Natural killer cell (primary cell): ENCODE measurements around the gene IZUMO1R. TPM values are rescaled to one million over a fixed set of nuclear protein-coding genes. Genes with fewer than 3 reads are reported as not detected.

ENCODE experiments used
- ATAC-seq, 3 donors: fragments of 150-1000 bp in 2 of 3; fragments of 200-7000 bp in 1 of 3; cut with Tn5 transposase; 1 replicate in 1 of 3; 2 replicates in 2 of 3; pipeline ENCODE4 v1.10.0; 2021; ENCODE audit warnings: mild to moderate bottlenecking in 2 of 3, moderate library complexity in 2 of 3
- DNase-seq, 2 donors: peaks; one replicate each; pipeline versions ENCODE4 v3.0.0 to v3.0.0-alpha.2; 2013 to 2021; ENCODE audit warnings: mixed read lengths in 1 of 2
- H3K27ac ChIP-seq: one replicate; pipeline ENCODE4 v1.5.1; 2013; ENCODE audit warnings: mild to moderate bottlenecking, low read length
- H3K27me3 ChIP-seq: one replicate; pipeline ENCODE4 v1.6.1; 2013; ENCODE audit warnings: low read length; ENCODE audit not compliant: control insufficient read depth, insufficient read depth
- H3K36me3 ChIP-seq: one replicate; pipeline ENCODE4 v1.6.1; 2013; ENCODE audit warnings: low read length; ENCODE audit not compliant: control insufficient read depth, insufficient read depth
- H3K4me1 ChIP-seq: one replicate; pipeline ENCODE4 v1.6.1; 2013; ENCODE audit warnings: low read length; ENCODE audit not compliant: control insufficient read depth, insufficient read depth
- H3K4me3 ChIP-seq: one replicate; pipeline ENCODE4 v1.5.1; 2013; ENCODE audit warnings: low read length
- H3K9me3 ChIP-seq: one replicate; pipeline ENCODE4 v1.6.1; 2013; ENCODE audit warnings: low read length; ENCODE audit not compliant: control insufficient read depth, insufficient read depth
- H3K27ac Mint-ChIP-seq, 2 donors: one replicate each; pipeline ENCODE4 v1.8.0; 2022; ENCODE audit warnings: mild to moderate bottlenecking in 2 of 2, mixed read lengths in 2 of 2, moderate library complexity in 1 of 2
- H3K27me3 Mint-ChIP-seq, 2 donors: one replicate each; pipeline ENCODE4 v1.8.0; 2022; ENCODE audit warnings: low read depth in 2 of 2, mixed read lengths in 2 of 2
- H3K36me3 Mint-ChIP-seq: one replicate; pipeline ENCODE4 v1.8.0; 2022; ENCODE audit warnings: mixed read lengths
- H3K4me1 Mint-ChIP-seq, 2 donors: one replicate each; pipeline ENCODE4 v1.8.0; 2022; ENCODE audit warnings: mixed read lengths in 2 of 2
- H3K4me3 Mint-ChIP-seq: one replicate; pipeline ENCODE4 v1.8.0; 2022; ENCODE audit warnings: mild to moderate bottlenecking, moderate library complexity, mixed read lengths
- H3K9me3 Mint-ChIP-seq, 2 donors: one replicate each; pipeline ENCODE4 v1.8.0; 2022; ENCODE audit warnings: mixed read lengths in 2 of 2
- WGBS: methylation state at CpG from one replicate; pipeline ENCODE4 v1.1.7; 2013; ENCODE audit warnings: missing lambda C conversion rate; ENCODE audit not compliant: insufficient coverage; 5-methylcytosine and 5-hydroxymethylcytosine counted together
- intact Hi-C: fragments of 100-400 bp; cut with micrococcal nuclease; formaldehyde crosslinking; loops from one replicate; pipeline ENCODE4 v1.14.2; 2022
- total RNA-seq, 4 donors: library from RNA; stranded (reverse); fragments of 120-200 nt in 1 of 4; gene quantifications; one replicate each; pipeline versions ENCODE4 v1.2.3 to v1.2.4, GENCODE V29; 2013 to 2022
- TF ChIP-seq, protein P1 (sequence below): fragments of 200-600 bp; IDR thresholded peaks from one replicate; pipeline ENCODE4 v1.8.0; 2022; ENCODE audit warnings: antibody characterized with exemption

Gene IZUMO1R
- total RNA-seq, 3 donors from 2014 or later (not counting 1 experiment from before 2014, with no cell fraction given), result not detected

DNA sequence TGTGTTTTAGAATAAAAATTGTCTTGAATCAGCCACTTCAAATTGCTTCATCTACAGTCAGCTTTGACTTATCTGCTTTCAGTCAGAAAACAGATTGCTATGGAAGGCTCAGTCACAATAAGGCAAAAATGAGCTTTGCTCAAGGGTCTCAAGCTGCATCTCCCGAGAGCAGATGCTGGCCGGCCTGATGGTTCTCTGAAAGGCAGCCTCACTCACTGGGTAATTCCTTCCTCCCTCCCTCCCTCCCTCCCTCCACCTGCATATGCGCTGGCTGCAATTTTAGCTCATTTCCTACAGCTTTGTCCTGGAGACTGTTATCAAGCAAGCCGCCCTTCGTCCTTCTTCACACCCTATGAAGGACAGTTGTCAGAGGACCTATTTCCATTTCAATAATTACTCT, 1.6 kb upstream of the IZUMO1R start:
- no peaks in the 10 kb centered on the region for H3K4me1 ChIP-seq
- TF ChIP-seq, protein P1, sequence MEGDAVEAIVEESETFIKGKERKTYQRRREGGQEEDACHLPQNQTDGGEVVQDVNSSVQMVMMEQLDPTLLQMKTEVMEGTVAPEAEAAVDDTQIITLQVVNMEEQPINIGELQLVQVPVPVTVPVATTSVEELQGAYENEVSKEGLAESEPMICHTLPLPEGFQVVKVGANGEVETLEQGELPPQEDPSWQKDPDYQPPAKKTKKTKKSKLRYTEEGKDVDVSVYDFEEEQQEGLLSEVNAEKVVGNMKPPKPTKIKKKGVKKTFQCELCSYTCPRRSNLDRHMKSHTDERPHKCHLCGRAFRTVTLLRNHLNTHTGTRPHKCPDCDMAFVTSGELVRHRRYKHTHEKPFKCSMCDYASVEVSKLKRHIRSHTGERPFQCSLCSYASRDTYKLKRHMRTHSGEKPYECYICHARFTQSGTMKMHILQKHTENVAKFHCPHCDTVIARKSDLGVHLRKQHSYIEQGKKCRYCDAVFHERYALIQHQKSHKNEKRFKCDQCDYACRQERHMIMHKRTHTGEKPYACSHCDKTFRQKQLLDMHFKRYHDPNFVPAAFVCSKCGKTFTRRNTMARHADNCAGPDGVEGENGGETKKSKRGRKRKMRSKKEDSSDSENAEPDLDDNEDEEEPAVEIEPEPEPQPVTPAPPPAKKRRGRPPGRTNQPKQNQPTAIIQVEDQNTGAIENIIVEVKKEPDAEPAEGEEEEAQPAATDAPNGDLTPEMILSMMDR, result no peak
- no peaks in the 10 kb centered on the region for H3K36me3 Mint-ChIP-seq
- H3K4me3 Mint-ChIP-seq, result no peak overlapping the region
- H3K9me3 ChIP-seq, result no peaks in the 10 kb centered on the region
- H3K4me3 ChIP-seq, result no peak overlapping the region
- H3K27ac Mint-ChIP-seq, result no peak overlapping the region
- WGBS, result 36% methylated on average over 5 of the region's 5 CpGs
- H3K36me3 ChIP-seq, result no peaks in the 10 kb centered on the region
- DNase-seq, result no peak
- H3K4me1 Mint-ChIP-seq, result no peaks in the 10 kb centered on the region
- no peak overlapping the region for H3K27ac ChIP-seq
- no peaks in the 10 kb centered on the region for H3K27me3 ChIP-seq
- intact Hi-C loops, result no loop called here
- no peaks in the 10 kb centered on the region for H3K9me3 Mint-ChIP-seq
- no peak for ATAC-seq
- H3K27me3 Mint-ChIP-seq, result peaks cover 7 to 20% of the 10 kb centered on the region in 2 donors

DNA sequence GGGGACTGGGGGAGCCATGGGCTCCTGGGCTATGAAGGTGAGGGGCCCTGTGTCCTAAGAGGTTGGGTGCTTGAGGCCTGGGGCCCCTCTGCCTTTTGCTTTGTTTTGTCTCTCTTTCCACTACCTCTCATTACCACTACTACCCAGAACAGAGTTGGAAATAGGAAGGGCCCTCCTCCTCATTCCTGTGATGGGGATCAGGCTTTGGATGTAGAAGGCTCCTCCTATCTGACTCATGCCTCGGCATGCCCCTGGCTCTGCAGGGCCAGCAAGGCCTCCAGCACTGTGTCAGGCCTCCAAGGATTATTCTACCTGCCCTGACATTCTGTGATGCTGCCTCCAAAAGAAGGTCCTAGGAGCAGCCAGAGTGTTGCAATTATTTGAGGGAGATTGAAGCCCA, 766 bp downstream of the IZUMO1R start:
- Mint-ChIP-seq H3K9me3 (no peaks in the 10 kb centered on the region), H3K27ac (no peak overlapping the region), H3K4me1 (no peaks in the 10 kb centered on the region), H3K36me3 (no peaks in the 10 kb centered on the region), H3K4me3 (no peak overlapping the region), H3K27me3 (peaks cover 12 to 13% of the 10 kb centered on the region in 2 donors)
- Histone ChIP-seq H3K27me3 (no peaks in the 10 kb centered on the region), H3K36me3 (no peaks in the 10 kb centered on the region), H3K4me1 (no peaks in the 10 kb centered on the region), H3K9me3 (no peaks in the 10 kb centered on the region), H3K27ac (no peak overlapping the region), H3K4me3 (no peak overlapping the region)
- WGBS, result 72% methylated on average over 1 of the region's 1 CpG
- DNase-seq, result no peak
- TF ChIP-seq, protein P1, result no peak
- no peak for ATAC-seq
- intact Hi-C loops, result no loop called here

DNA sequence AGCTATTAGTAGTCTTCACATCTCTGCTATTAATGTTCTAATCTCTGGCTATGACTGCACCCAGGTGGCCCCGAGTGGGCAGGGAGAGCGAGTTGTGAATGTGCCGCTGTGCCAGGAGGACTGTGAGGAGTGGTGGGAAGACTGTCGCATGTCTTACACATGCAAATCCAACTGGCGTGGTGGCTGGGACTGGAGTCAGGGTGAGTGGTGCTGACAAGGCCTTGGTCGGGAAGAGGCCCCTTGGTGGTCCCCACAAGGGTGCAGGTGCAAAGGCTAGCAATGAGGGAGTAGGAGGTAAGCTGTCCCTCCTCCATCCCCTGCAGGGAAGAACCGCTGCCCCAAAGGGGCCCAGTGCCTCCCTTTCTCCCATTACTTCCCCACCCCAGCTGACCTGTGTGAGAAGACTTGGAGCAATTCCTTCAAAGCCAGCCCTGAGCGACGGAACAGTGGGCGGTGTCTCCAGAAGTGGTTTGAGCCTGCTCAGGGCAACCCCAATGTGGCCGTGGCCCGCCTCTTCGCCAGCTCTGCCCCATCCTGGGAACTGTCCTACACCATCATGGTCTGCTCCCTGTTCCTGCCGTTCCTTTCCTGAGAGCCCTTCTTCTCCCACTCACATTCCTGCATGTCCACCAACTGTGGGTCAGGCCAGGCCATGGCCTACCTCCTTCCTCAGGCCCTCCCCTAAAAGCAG, 2.9 kb downstream of the IZUMO1R start:
- H3K4me1 ChIP-seq, result no peaks in the 10 kb centered on the region
- no peak overlapping the region for H3K4me3 ChIP-seq
- H3K27me3 ChIP-seq, result peaks cover 3% of the 10 kb centered on the region
- no peaks in the 10 kb centered on the region for H3K9me3 Mint-ChIP-seq
- WGBS, result 91% methylated on average over 14 of the region's 14 CpGs
- no peak overlapping the region for H3K27ac ChIP-seq
- H3K4me1 Mint-ChIP-seq, result no peaks in the 10 kb centered on the region
- no peak for DNase-seq
- TF ChIP-seq, protein P1, result no peak
- H3K27me3 Mint-ChIP-seq, result peaks cover 5 to 16% of the 10 kb centered on the region in 2 donors
- no peak overlapping the region for H3K4me3 Mint-ChIP-seq
- H3K27ac Mint-ChIP-seq, result no peak overlapping the region
- intact Hi-C loops, result no loop called here
- H3K36me3 ChIP-seq, result no peaks in the 10 kb centered on the region
- H3K9me3 ChIP-seq, result no peaks in the 10 kb centered on the region
- no peaks in the 10 kb centered on the region for H3K36me3 Mint-ChIP-seq
- ATAC-seq, result no peak

DNA sequence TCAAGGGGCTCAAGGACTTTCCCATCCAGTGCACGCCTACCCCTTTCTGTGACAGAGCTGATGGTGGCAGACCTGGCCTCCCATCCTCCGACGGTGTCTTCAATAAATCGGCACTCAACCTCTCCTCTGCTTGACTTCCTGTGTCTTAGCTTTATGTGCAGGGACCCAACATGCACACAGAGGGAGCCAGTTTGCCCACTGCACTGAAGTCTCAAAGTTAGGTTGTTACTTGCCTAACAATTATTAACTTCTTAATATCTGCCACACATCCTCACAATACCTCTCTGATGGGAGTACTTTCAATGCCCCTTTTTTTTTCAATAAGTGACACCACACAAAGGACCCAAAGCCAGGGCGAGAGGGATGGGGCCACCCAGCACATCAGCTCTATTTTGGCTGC, 3.6 kb downstream of the IZUMO1R start:
- Histone ChIP-seq H3K27me3 (peaks cover 5% of the 10 kb centered on the region), H3K36me3 (no peaks in the 10 kb centered on the region), H3K4me3 (no peak overlapping the region), H3K9me3 (no peaks in the 10 kb centered on the region), H3K27ac (no peak overlapping the region), H3K4me1 (no peaks in the 10 kb centered on the region)
- no peak for ATAC-seq
- WGBS, result 86% methylated on average over 5 of the region's 5 CpGs
- Mint-ChIP-seq H3K27ac (no peak overlapping the region), H3K9me3 (no peaks in the 10 kb centered on the region), H3K36me3 (no peaks in the 10 kb centered on the region), H3K4me1 (no peaks in the 10 kb centered on the region), H3K4me3 (no peak overlapping the region), H3K27me3 (peaks cover 5 to 14% of the 10 kb centered on the region in 2 donors)
- DNase-seq, result no peak
- TF ChIP-seq, protein P1, result no peak
- intact Hi-C loops, result no loop called here
